ENCODE data around the gene ESYT2. TPM values are rescaled to one million over a fixed set of nuclear protein-coding genes. Genes with fewer than 3 reads are reported as not detected.

ESYT2 gene
- total and polyA plus RNA-seq, 2 of the 4 experiments (the other 2 are of a cell fraction) = 26.7 to 69.9 TPM

- Histone ChIP-seq H4K5ac (ENCODE audit: low read depth, low read length) (no peak overlapping the region), H3K4me3 (ENCODE audit: insufficient read depth, low read depth, low read length) (no peak overlapping the region), H3K9me1 (ENCODE audit: insufficient read depth, low read length) (peaks cover 19% of the 10 kb centered on the region), H3K4me1 (ENCODE audit: control insufficient read depth, insufficient read depth, low read length) (peaks cover 17% of the 10 kb centered on the region), H2BK5ac (ENCODE audit: low read depth, low read length, poor library complexity, severe bottlenecking) (no peak overlapping the region), H2BK20ac (ENCODE audit: low read depth, low read length) (no peak overlapping the region), H3K14ac (replicated peaks; ENCODE audit: low read depth, low read length) (no peak overlapping the region), H3K4me2 (ENCODE audit: low read depth, low read length) (no peak overlapping the region), H3K27me3 (ENCODE audit: control insufficient read depth, insufficient read depth, low read length) (no peaks in the 10 kb centered on the region), H3K56ac (ENCODE audit: extremely low read depth, insufficient read depth, low read length) (no peak overlapping the region), H3K4ac (ENCODE audit: low read depth, low read length) (no peak overlapping the region), H3K9ac (ENCODE audit: low read depth, low read length) (no peak overlapping the region), H4K8ac (ENCODE audit: low read depth in 2 of 2, low read length in 2 of 2) (no peak overlapping the region), H3K27ac (ENCODE audit: insufficient read depth, low read length) (no peak overlapping the region), H3K36me3 (ENCODE audit: control insufficient read depth, insufficient read depth, low read length) (no peaks in the 10 kb centered on the region; the same call in 1 of the 2 replicates), H3K79me1 (ENCODE audit: low read depth in 1 of 2, low read length in 2 of 2) (peaks cover 34 to 76% of the 10 kb centered on the region in 2 experiments), H4K20me1 (ENCODE audit: insufficient read depth, low read length) (peaks cover 30% of the 10 kb centered on the region; the same call in 1 of the 2 replicates), H2AK9ac (replicated peaks; ENCODE audit: low read depth, low read length, poor library complexity) (no peak overlapping the region), H2AFZ (replicated peaks; ENCODE audit: low read length, poor library complexity) (no peak overlapping the region), H3K23ac (ENCODE audit: low read depth, low read length) (no peak overlapping the region), H2BK15ac (ENCODE audit: low read depth, low read length) (no peak overlapping the region), H2BK120ac (ENCODE audit: low read depth, low read length) (no peak overlapping the region), H3K9me3 (ENCODE audit: control insufficient read depth, insufficient read depth, low read length) (no peaks in the 10 kb centered on the region), H2AK5ac (ENCODE audit: low read depth, low read length) (no peak overlapping the region), H4K91ac (ENCODE audit: insufficient read depth, low read depth, low read length) (no peak overlapping the region), H3K18ac (ENCODE audit: low read depth, low read length) (no peak overlapping the region)
- DNase-seq (no peak), ATAC-seq (ENCODE audit: low read depth) (no peak)
- dilution Hi-C loops (cut with HindIII; ENCODE audit: low sequenced_read_pairs, unreplicated experiment) = no loop called here
- intact Hi-C loops (cut with micrococcal nuclease) = no loop called here
- TF ChIP-seq BHLHE40 (IDR thresholded peaks at IDR 0.05; ENCODE audit: low read depth, low read length) (no peak), SMC3 (IDR thresholded peaks at IDR 0.05; ENCODE audit: low read depth, low read length) (no peak), ELK1 (IDR thresholded peaks at IDR 0.05; ENCODE audit: borderline replicate concordance, low read depth, low read length) (no peak), CEBPB (IDR thresholded peaks at IDR 0.05; ENCODE audit: low read depth, low read length) (no peak), CTCF (conservative IDR thresholded peaks at IDR 0.05; ENCODE audit: low read depth, low read length) (no peak), POLR2A (IDR thresholded peaks at IDR 0.05; ENCODE audit: low read depth, low read length) (no peak), MAZ (IDR thresholded peaks at IDR 0.05; ENCODE audit: borderline replicate concordance, low read depth, low read length) (no peak), RFX5 (IDR thresholded peaks at IDR 0.05; ENCODE audit: low read depth, low read length) (no peak), MXI1 (IDR thresholded peaks at IDR 0.05; ENCODE audit: borderline replicate concordance, low read depth, low read length) (no peak), USF2 (IDR thresholded peaks at IDR 0.05; ENCODE audit: low read depth, low read length) (no peak), CHD1 (IDR thresholded peaks at IDR 0.05; ENCODE audit: low read depth, low read length) (no peak), MAFK (IDR thresholded peaks at IDR 0.05; ENCODE audit: low read depth, low read length) (no peak), RAD21 (IDR thresholded peaks at IDR 0.05; ENCODE audit: low read length) (no peak), NFE2L2 (IDR thresholded peaks at IDR 0.05; ENCODE audit: low read depth, low read length) (no peak), FOS (IDR thresholded peaks at IDR 0.05; ENCODE audit: low read depth, low read length) (no peak), RCOR1 (IDR thresholded peaks at IDR 0.05; ENCODE audit: insufficient replicate concordance, low read length) (no peak)
- 100% methylated on average over 1 of the region's 5 CpGs; no CpG with 5 or more reads in 1 of the 2 experiments for WGBS, 2 experiments (ENCODE audit: extremely low coverage in 2 of 2, insufficient read length in 1 of 2)
- in situ Hi-C loops (cut with MboI; ENCODE audit: low sequenced_read_pairs) = no loop called here
- CTCF ChIA-PET = no interaction called here
- POLR2A ChIA-PET (ENCODE audit: unreplicated experiment) = no interaction called here
- no TSS peak for BruUV-seq (replicated peaks)
Observed at GRCh38 chr7:158810846-158811245, 18.5 kb downstream of the ESYT2 start.
